H9 (cell line): ENCODE measurements around the gene PLPP2. TPM values are rescaled to one million over a fixed set of nuclear protein-coding genes. Genes with fewer than 3 reads are reported as not detected.

Experiments used
- DNase-seq: peaks from one replicate; pipeline ENCODE4 v3.0.0-alpha.2; 2017
- H2AFZ ChIP-seq: one replicate; pipeline ENCODE4 v1.6.1; 2013; ENCODE audit warnings: mild to moderate bottlenecking, low read length, control low read depth, moderate library complexity
- H2AK5ac ChIP-seq: 2 replicates; pipeline ENCODE4 v1.6.1; 2013; ENCODE audit warnings: low read length, control low read depth, mixed read lengths; ENCODE audit not compliant: insufficient read length
- H2BK120ac ChIP-seq: one replicate; pipeline ENCODE4 v1.6.1; 2013; ENCODE audit warnings: low read depth, mild to moderate bottlenecking, low read length, control low read depth, inconsistent platforms; ENCODE audit not compliant: poor library complexity, severe bottlenecking
- H2BK12ac ChIP-seq: 2 replicates; pipeline ENCODE4 v1.6.1; 2013; ENCODE audit warnings: low read length, control low read depth, mixed read lengths, low read depth; ENCODE audit not compliant: insufficient read length
- H2BK15ac ChIP-seq: 2 replicates; pipeline ENCODE4 v1.6.1; 2013; ENCODE audit warnings: low read depth, low read length, control low read depth
- H2BK20ac ChIP-seq: one replicate; pipeline ENCODE4 v1.6.1; 2013; ENCODE audit warnings: low read depth, mild to moderate bottlenecking, low read length, control low read depth, inconsistent platforms; ENCODE audit not compliant: poor library complexity, severe bottlenecking
- H2BK5ac ChIP-seq: 2 replicates; pipeline ENCODE4 v1.6.1; 2013; ENCODE audit warnings: low read length, control low read depth, mixed read lengths; ENCODE audit not compliant: insufficient read length
- H3K14ac ChIP-seq: 2 replicates; pipeline ENCODE4 v1.6.1; 2013; ENCODE audit warnings: low read length, control low read depth; ENCODE audit not compliant: insufficient read depth
- H3K18ac ChIP-seq: 2 replicates; pipeline ENCODE4 v1.6.1; 2013; ENCODE audit warnings: low read depth, mild to moderate bottlenecking, mixed read lengths, low read length, control low read depth; ENCODE audit not compliant: insufficient read length
- H3K23ac ChIP-seq: 2 replicates; pipeline ENCODE4 v1.6.1; 2013; ENCODE audit warnings: low read length, control low read depth, mixed read lengths, low read depth; ENCODE audit not compliant: insufficient read length
- H3K23me2 ChIP-seq: 2 replicates; pipeline ENCODE4 v1.6.1; 2013; ENCODE audit warnings: low read depth, mild to moderate bottlenecking, mixed read lengths, low read length, control low read depth; ENCODE audit not compliant: insufficient read length, poor library complexity, severe bottlenecking
- H3K27ac ChIP-seq: 2 replicates; pipeline ENCODE4 v1.5.1; 2013; ENCODE audit warnings: low read length, control low read depth, mixed read lengths, low read depth; ENCODE audit not compliant: insufficient read length
- H3K27me3 ChIP-seq: 2 replicates; pipeline ENCODE4 v1.6.1; 2013; ENCODE audit warnings: low read length, control low read depth, inconsistent platforms; ENCODE audit not compliant: insufficient read depth
- H3K4ac ChIP-seq: 2 replicates; pipeline ENCODE4 v1.6.1; 2013; ENCODE audit warnings: low read depth, mild to moderate bottlenecking, control low read depth, inconsistent platforms, low read length, moderate library complexity
- H3K4me1 ChIP-seq: 2 replicates; pipeline ENCODE4 v1.6.1; 2013; ENCODE audit warnings: low read length, control low read depth, inconsistent platforms; ENCODE audit not compliant: insufficient read depth
- H3K4me2 ChIP-seq: 2 replicates; pipeline ENCODE4 v1.6.1; 2013; ENCODE audit warnings: low read length, control low read depth, mixed read lengths; ENCODE audit not compliant: insufficient read length, insufficient read depth
- H3K56ac ChIP-seq: 2 replicates; pipeline ENCODE4 v1.6.1; 2013; ENCODE audit warnings: low read depth, mild to moderate bottlenecking, mixed read lengths, low read length, control low read depth; ENCODE audit not compliant: insufficient read length
- H3K79me1 ChIP-seq: 2 replicates; pipeline ENCODE4 v1.6.1; 2013; ENCODE audit warnings: low read depth, mild to moderate bottlenecking, moderate library complexity, low read length, control low read depth, inconsistent platforms; ENCODE audit not compliant: insufficient read depth, poor library complexity, severe bottlenecking
- H3K79me2 ChIP-seq: 2 replicates; pipeline ENCODE4 v1.6.1; 2013; ENCODE audit warnings: low read length, control low read depth, inconsistent platforms; ENCODE audit not compliant: insufficient read depth
- H3K9ac ChIP-seq: 2 replicates; pipeline ENCODE4 v1.6.1; 2013; ENCODE audit warnings: low read length, control low read depth, mixed read lengths; ENCODE audit not compliant: insufficient read length; ENCODE audit errors: extremely low read depth
- H3K9me3 ChIP-seq: one replicate; pipeline ENCODE4 v1.6.1; 2013; ENCODE audit warnings: low read depth, low read length, inconsistent platforms; ENCODE audit not compliant: control insufficient read depth
- H3T11ph ChIP-seq: one replicate; pipeline ENCODE4 v1.6.1; 2013; ENCODE audit warnings: mild to moderate bottlenecking, low read length, control low read depth, inconsistent platforms
- H4K20me1 ChIP-seq: one replicate; pipeline ENCODE4 v1.6.1; 2013; ENCODE audit not compliant: control insufficient read depth, insufficient read length, insufficient read depth
- H4K5ac ChIP-seq: 2 replicates; pipeline ENCODE4 v1.6.1; 2013; ENCODE audit warnings: low read depth, mild to moderate bottlenecking, mixed read lengths, low read length, control low read depth; ENCODE audit not compliant: insufficient read length
- H4K8ac ChIP-seq: replicated peaks from 2 replicates; pipeline ENCODE4 v1.6.1; 2013; ENCODE audit warnings: low read length, control low read depth, mixed read lengths, low read depth; ENCODE audit not compliant: insufficient read length
- H4K91ac ChIP-seq: 2 replicates; pipeline ENCODE4 v1.6.1; 2013; ENCODE audit warnings: low read depth, mild to moderate bottlenecking, moderate library complexity, mixed read lengths, low read length, control low read depth; ENCODE audit not compliant: insufficient read length
- H3K27ac Mint-ChIP-seq, 3 experiments: 2 replicates in 2 of 3; 3 replicates in 1 of 3; pipeline ENCODE4 v1.8.0; 2020 to 2021; ENCODE audit warnings: mixed read lengths in 3 of 3, mild to moderate bottlenecking in 1 of 3, moderate library complexity in 1 of 3
- H3K27me3 Mint-ChIP-seq: 2 replicates; pipeline ENCODE4 v1.8.0; 2021; ENCODE audit warnings: low read depth, mild to moderate bottlenecking, moderate library complexity, mixed read lengths
- H3K36me3 Mint-ChIP-seq, 3 experiments: 2 replicates in 2 of 3; 3 replicates in 1 of 3; pipeline ENCODE4 v1.8.0; 2020 to 2021; ENCODE audit warnings: low read depth in 3 of 3, mixed read lengths in 3 of 3; ENCODE audit not compliant: insufficient read depth in 1 of 3
- H3K4me1 Mint-ChIP-seq, 2 experiments: 2 replicates each; pipeline ENCODE4 v1.8.0; 2020; ENCODE audit warnings: mixed read lengths in 2 of 2
- H3K4me3 Mint-ChIP-seq, 2 experiments: 2 replicates in 1 of 2; 3 replicates in 1 of 2; pipeline ENCODE4 v1.8.0; 2020 to 2021; ENCODE audit warnings: mild to moderate bottlenecking in 2 of 2, mixed read lengths in 2 of 2, moderate library complexity in 1 of 2
- H3K9me3 Mint-ChIP-seq, 2 experiments: 2 replicates in 1 of 2; 3 replicates in 1 of 2; pipeline ENCODE4 v1.8.0; 2020; ENCODE audit warnings: mild to moderate bottlenecking in 2 of 2, mixed read lengths in 2 of 2, moderate library complexity in 1 of 2
- WGBS: extraction: QIAGEN DNeasy Blood & Tissue Kit; methylation state at CpG from one replicate; pipeline ENCODE4 v1.1.7; 2013; ENCODE audit warnings: missing lambda C conversion rate, low lambda C conversion rate, mixed read lengths; ENCODE audit not compliant: insufficient read length; ENCODE audit errors: extremely low coverage; 5-methylcytosine and 5-hydroxymethylcytosine counted together
- total RNA-seq: library from RNA; stranded (reverse); gene quantifications from 2 replicates; pipeline ENCODE4 v1.2.1, GENCODE V29; 2021
- TF ChIP-seq, protein P1 (sequence below): fragments of 200-600 bp; sonication (generic); conservative IDR thresholded peaks from 3 replicates; pipeline ENCODE4 v1.8.0; 2021; ENCODE audit warnings: antibody characterized with exemption, mild to moderate bottlenecking

PLPP2 gene
- total RNA-seq, 1 experiment from 2014 or later, result 143 TPM

DNA sequence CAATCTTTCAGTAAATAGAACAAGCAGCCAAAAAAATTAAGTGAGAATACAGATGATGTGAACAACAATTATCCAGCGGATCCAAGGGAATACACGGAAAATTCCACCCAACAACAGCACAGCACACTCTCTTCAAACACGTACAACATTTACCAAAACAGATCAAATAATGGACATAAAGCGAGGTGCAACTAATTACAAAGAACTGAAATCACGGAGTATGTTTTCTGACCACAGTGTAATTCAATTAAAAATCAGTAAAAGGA is 27.2 kb upstream of the PLPP2 start:
- no peak overlapping the region for H3K56ac ChIP-seq
- H4K20me1 ChIP-seq, result no peaks in the 10 kb centered on the region
- H4K5ac ChIP-seq, result no peak overlapping the region
- no peak overlapping the region for H2AK5ac ChIP-seq
- TF ChIP-seq, protein P1, sequence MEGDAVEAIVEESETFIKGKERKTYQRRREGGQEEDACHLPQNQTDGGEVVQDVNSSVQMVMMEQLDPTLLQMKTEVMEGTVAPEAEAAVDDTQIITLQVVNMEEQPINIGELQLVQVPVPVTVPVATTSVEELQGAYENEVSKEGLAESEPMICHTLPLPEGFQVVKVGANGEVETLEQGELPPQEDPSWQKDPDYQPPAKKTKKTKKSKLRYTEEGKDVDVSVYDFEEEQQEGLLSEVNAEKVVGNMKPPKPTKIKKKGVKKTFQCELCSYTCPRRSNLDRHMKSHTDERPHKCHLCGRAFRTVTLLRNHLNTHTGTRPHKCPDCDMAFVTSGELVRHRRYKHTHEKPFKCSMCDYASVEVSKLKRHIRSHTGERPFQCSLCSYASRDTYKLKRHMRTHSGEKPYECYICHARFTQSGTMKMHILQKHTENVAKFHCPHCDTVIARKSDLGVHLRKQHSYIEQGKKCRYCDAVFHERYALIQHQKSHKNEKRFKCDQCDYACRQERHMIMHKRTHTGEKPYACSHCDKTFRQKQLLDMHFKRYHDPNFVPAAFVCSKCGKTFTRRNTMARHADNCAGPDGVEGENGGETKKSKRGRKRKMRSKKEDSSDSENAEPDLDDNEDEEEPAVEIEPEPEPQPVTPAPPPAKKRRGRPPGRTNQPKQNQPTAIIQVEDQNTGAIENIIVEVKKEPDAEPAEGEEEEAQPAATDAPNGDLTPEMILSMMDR, result no peak
- no peak overlapping the region for H3K14ac ChIP-seq
- no peaks in the 10 kb centered on the region for H3K23me2 ChIP-seq
- no peak overlapping the region for H4K91ac ChIP-seq
- no peak overlapping the region for H2BK12ac ChIP-seq
- no peak overlapping the region for H3K4ac ChIP-seq
- no peaks in the 10 kb centered on the region for H3K4me1 ChIP-seq
- H2BK5ac ChIP-seq, result no peak overlapping the region
- H3K79me2 ChIP-seq, result no peaks in the 10 kb centered on the region; the same call in 1 of the 2 replicates
- Mint-ChIP-seq H3K4me1 (no peaks in the 10 kb centered on the region), H3K27ac (no peak overlapping the region), H3K36me3 (peaks cover 47 to 73% (median 55%) of the 10 kb centered on the region in 3 experiments), H3K27me3 (no peaks in the 10 kb centered on the region), H3K4me3 (no peak overlapping the region; a peak in 1 of 5 replicates), H3K9me3 (peaks cover 13 to 18% of the 10 kb centered on the region in 2 experiments)
- WGBS, result no CpG with 5 or more reads among the region's 5 CpGs
- H3K4me2 ChIP-seq, result no peak overlapping the region
- no peaks in the 10 kb centered on the region for H3K79me1 ChIP-seq
- no peak for DNase-seq
- no peak overlapping the region for H3K27ac ChIP-seq
- no peak overlapping the region for H4K8ac ChIP-seq
- H2AFZ ChIP-seq, result no peak overlapping the region
- peaks cover 6% of the 10 kb centered on the region for H3K9me3 ChIP-seq
- H2BK20ac ChIP-seq, result no peak overlapping the region
- no peak overlapping the region for H3T11ph ChIP-seq
- no peak overlapping the region for H3K9ac ChIP-seq
- H3K23ac ChIP-seq, result no peak overlapping the region
- H3K27me3 ChIP-seq, result no peaks in the 10 kb centered on the region
- H3K18ac ChIP-seq, result no peak overlapping the region
- H2BK15ac ChIP-seq, result no peak overlapping the region
- H2BK120ac ChIP-seq, result no peak overlapping the region
